HG02885 (cell line): Measurements from ENCODE around the gene EP400.
"Not testable (repeated sequence)": the region's sequence is repeated elsewhere in the genome, so short reads cannot be mapped to it uniquely, and the experiment has no call there.

ENCODE experiments used
- ATAC-seq: cut with Tn5 transposase; IDR thresholded peaks from one replicate; pipeline ENCODE4 v1.9.1; 2021; ENCODE audit warnings: mild to moderate bottlenecking; ENCODE audit not compliant: unreplicated experiment, poor library complexity

EP400 gene

DNA sequence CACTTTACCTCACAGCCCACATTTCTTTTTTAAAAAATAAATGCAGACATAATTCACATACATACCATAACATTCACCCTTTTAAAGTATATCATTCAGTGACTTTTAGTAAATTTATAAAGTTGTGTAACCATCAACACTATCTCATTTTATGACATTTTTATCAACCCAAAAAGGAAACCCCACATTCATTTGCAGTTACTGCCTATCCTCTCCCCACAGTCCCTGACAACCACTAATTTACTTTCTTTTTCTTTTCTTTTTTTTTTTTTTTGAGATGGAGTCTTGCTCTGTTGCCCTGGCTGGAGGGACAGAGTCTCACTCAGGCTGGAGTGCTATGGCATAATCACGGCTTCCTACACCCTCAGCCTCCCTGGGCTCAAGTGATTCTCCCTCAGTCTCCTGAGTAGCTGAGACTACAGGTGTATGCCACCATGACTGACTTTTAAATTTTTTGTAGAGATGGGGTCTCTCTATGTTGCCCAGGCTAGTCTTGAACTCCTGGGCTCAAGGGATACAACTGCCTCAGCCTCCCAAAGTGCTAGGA, 1.5 kb upstream of the EP400 start:
- ATAC-seq, result no peak

DNA sequence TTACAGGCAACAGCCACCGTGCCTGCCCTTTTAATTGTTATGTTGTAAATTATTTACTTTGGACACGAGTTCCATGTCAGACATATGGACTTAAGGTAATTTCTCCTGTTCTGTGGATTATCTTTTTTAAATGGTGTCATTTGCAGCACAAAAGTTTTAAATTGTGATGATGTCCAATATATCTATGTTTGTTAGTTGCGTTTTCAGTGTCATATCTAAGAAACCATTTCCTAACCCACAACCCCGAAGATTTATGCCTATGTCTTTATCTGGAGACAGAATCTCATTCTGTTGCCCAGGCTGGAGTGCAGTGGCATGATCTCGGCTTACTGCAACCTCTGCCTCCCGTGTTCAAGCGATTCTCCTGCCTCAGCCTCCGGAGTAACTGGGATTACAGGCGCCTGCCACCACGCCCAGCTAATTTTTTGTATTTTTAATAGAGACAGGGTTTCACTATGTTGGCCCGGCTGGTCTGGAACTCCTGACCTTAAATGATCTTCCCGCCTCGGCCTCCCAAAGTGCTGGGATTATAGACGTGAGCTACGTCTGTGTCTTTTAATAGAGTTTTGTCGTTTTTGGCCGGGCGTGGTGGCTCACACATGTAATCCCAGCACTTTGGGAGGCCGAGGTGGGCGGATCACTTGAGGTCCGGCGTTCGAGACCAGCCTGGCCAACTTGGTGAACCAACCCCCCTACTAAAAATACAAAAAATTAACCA, 870 bp upstream of the EP400 start:
- not testable (repeated sequence) for ATAC-seq

DNA sequence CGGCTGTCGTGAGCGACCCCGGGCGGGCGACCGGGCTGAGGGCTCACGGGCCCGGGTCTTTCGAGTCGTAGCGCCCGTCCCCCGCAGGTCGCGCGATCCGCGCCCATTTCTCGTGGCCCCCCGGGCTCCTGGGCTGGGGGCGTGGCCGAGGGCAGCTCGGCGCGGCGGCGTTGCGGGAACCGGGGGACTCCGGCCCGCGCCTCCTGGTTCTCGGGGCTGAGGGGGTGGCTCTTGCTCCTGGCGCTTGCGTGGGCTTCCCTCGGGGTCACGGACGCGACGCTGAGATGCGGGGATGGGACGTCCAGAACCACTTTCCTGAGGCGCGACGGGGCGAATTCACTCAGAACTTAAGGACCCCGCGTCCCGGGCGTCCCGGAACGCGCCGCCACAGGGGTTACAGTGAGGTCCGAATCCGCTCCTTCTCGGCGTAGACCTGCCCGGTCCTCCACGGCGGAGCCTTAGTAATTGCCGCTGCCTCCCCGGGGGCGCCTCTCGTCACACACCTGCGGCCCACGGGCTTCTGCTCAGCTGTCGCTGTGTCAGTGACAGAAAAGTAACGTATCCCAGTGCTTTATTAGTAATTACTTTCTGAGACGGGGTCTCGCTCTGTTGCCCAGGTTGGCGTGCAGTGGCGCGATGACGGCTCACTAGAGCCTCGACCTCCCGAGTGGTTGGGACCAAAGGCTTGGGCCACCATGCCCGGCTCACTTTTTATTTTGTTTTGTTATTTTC, 606 bp downstream of the EP400 start:
- peak; percentile 31 for ATAC-seq

DNA sequence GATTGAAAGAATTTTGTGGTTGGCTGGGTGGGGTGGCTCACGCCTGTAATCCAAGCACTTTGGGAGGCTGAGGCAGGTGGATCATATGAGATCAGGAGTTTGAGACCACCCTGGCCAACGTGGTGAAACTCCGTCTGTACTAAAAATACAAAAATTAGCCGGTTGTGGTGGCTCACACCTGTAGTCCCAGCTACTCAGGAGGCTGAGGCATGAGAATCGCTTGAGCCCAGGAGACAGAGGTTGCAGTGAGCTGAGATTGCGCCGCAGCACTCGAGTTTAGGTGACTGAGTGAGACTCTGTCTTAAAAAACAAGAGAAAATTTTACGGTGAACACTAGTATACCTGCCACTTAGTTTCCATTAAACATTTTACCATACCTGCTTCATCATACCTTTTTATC, 4.1 kb downstream of the EP400 start:
- not testable (repeated sequence) for ATAC-seq

DNA sequence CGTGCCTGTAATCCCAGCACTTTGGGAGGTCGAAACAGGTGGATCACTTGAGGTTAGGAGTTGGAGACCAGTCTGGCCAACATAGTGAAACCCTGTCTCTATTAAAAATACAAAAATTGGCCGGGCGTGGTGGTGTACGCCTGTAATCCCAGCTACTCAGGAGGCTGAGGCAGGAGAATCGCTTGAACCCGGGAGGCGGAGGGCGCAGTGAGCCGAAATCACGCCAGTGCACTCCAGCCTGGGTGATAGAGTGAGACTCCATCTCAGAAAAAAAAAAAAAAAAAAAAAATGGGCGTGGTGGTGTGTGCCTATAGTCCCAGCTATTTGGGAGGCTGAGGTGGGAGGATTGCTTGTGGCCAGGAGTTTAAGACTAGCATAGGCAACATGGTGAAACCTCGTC, 4.7 kb downstream of the EP400 start:
- not testable (repeated sequence) for ATAC-seq

DNA sequence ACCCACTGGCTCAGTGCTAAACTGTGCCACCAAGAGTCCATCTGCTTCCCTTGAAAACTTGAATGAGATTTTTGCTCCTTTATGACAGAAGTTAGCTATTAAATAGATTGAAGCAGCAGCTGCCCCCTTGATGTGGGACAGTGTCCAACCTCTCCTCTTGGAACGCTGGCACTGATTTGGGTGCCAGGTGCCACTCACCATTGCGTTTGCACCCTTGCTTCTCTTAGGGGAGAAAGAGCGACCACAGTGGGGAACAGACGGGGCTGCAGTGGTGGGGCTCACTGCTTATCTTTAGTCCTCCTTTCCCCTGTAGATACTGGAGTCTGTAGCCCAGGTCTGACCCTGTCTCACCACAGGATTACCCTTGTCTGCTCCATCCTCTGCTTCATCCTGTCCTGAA, 9.4 kb downstream of the EP400 start:
- no peak for ATAC-seq

DNA sequence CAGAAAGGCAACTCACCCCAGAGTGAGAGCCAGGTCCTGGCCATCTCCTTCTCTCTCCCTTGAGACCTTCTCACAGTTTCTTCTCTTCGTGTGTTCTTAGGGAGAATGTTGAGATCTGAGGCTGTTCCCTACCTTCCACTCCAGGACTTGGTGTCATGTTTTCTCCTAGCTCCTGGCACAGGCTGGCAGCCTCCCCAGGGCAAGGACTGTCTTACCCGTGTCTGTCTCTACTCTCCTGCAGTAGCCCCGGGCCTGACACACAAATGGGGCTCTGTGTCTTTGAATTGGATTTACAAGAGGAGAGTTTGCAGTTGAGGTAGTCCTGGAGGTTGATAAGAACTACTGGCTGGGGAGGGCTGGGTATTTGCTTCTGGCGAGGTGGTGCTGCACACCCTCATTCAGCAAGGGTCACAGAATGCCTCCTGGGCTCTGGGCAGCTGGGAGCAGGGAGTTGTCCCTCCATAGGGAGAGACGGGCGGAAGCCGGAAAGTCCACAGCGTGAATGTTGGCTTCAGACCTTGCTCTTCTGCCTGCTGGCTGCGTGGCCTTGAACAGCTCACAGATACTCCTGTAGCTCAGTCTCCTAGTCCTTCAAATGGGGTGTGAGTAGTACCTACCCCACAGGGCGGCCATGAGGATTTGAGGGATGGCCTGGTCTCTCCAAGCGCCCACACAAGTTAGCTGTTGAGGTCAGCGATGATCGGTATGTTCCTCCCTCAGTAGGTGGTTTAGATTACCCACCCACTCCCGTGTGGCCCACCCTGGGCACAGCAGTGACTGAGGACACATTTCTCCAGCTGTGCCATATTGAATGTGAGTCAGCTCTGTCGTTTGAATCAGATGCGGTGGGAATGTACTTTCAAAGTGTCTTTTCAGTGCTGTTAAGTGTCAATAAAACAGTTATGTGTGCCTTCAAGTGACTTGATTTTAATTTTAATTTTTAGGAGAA, 10.2 kb downstream of the EP400 start:
- ATAC-seq, result no peak

DNA sequence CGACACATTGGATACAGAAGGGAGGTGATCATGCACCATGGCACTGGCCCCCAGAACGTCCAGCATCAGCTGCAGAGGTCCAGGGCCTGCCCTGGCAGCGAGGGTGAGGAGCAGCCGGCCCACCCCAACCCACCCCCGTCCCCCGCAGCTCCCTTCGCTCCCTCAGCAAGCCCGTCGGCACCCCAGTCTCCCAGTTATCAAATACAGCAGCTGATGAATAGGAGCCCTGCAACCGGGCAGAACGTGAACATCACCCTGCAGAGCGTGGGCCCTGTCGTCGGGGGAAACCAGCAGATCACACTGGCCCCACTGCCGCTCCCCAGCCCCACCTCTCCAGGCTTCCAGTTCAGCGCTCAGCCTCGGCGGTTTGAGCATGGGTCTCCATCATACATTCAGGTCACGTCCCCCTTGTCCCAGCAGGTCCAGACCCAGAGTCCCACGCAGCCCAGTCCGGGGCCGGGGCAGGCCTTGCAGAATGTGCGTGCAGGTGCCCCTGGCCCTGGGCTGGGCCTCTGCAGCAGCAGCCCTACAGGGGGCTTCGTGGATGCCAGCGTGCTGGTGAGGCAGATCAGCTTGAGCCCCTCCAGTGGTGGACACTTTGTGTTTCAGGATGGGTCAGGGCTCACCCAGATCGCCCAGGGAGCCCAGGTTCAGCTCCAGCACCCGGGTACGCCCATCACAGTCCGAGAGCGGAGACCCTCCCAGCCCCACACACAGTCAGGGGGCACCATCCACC, 11.0 kb downstream of the EP400 start:
- ATAC-seq, result not testable (repeated sequence)

DNA sequence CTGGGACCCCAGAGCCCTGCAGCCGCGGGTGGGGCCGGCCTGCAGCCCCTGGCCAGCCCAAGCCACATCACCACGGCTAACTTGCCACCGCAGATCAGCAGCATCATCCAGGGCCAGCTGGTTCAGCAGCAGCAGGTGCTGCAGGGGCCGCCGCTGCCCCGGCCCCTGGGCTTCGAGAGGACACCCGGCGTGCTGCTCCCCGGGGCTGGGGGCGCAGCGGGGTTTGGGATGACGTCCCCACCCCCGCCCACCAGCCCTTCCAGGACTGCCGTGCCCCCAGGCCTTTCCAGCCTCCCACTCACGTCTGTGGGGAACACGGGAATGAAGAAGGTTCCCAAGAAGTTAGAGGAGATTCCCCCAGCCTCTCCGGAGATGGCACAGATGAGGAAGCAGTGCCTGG, 11.6 kb downstream of the EP400 start:
- ATAC-seq, result not testable (repeated sequence)

DNA sequence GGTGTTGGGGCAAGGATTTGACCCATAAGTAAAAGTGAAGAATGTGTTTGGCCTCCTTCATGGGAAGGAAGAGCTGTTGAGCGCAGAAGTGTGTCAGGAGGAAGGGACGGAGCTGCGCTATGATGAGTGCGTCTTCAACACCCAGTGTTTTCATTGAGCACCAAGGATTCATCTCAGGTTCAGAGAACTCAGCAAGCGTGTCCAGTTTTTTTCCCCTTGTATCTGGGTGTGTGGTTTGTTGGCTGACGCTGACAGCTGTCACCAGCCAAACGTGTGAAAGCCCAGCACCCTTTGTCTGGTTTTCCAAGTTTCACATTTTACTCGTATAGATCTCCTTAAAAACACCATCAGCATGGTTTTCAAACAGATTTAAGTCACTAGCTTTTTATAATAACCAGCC, 12.3 kb downstream of the EP400 start:
- no peak for ATAC-seq

DNA sequence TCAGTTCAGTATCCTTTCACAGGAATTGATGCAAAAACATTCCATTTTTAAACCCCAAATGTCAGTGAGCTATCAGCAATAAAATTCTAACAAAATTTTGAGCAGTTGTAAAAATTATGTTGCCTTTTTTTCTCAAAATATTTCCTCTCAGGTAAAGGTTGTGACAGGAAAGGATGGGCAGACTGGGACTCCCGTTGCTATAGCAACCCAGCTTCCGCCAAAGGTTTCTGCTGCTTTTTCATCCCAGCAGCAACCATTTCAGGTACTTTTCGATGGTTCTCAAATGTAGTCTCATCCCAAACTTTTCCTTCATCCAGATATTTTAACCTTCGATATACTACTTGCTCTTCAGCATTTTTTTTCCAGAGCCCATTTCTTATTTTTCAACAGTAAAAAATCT, 13.6 kb downstream of the EP400 start:
- ATAC-seq, result no peak

DNA sequence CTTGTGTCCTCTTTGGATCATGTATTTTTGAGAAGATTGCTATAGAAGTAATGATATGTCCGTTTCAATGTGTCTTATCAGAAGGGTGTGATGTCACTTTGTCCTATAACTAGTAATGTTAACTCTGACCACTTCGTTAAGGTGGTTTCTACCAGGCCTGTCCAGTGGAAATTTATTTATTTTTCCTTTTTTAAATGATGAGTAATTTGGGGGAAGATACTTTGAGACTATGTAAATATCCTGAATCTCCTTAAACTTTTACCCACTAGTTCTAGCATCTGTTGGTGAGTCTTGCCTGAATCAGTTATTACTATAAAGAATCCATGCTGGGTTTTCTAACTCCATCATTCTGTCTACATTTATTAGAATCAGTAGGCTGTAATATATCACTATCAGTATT, 15.3 kb downstream of the EP400 start:
- no peak for ATAC-seq

DNA sequence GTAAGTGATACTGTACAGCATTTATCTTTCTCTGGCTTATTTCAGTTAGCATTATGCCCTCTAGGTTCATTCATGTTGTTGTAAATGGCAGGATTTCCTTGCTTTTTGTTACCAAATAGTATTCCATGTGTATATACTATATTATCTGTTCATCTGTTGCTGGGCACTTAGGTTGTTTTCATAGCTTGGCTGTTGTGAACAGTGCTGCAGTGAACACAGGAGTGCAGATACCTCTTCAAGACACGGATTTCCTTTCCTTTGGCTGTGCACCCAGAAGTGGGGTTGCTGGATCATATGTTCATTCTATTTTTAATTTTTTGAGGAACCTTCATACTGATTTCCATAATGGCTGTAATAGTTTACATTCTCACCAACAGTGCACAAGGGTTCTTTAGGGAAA, 21.5 kb downstream of the EP400 start:
- no peak for ATAC-seq

DNA sequence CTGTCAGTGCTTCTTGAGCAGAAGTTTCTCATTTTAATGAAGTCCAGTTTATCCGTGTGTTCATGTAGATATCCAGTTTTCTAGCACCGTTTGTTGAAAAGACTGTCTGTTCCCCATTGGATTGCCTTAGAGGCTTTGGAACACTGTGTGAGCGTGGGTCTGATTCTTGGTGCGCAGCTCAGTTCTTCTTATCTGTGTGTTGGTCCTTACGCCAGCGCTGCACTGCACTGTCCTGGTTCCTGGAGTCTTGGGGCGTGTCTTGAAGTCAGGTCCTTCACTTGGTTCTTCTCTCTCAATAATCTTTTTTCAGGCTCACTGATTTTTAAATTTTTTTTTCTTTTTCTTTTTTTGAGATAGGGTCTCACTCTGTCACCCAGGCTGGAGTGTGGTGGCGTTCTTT, 25.5 kb downstream of the EP400 start:
- no peak for ATAC-seq

DNA sequence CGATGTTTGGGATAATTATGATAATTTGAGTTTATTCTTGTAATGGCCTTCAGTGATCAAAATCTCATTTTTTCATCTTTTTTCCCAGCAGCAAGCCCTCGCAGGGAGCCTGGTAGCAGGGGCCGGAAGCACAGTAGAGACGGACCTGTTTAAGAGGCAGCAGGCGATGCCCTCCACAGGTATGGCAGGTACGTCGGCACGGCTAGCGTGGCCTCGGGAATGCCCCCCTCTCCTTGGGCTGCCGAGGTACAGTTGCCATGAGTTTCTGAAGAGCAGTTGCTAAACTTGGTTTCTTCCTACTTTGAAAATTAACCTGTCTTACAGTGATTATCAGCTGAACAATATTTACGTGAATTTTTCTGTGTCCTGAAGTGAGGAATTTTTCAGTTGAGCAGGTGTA, 29.9 kb downstream of the EP400 start:
- ATAC-seq, result no peak

DNA sequence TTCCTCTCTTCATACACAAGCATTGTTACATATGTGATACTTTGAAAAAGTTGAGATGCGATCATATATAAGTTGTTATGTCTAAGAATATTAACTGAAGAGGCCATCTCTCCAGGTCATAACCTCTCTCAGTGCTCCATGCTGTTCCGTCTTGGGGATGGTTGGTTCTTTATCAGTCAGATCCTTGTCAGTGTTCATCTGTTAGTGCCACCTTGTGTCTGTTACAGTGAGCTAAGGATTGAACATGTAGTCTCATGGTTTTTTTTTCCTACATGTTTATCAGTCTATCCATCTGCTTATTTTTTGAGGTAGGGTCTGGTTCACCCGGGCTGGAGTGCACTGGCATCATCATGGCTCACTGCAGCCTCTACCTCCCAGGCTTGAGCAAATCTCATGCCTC, 30.5 kb downstream of the EP400 start:
- no peak for ATAC-seq

DNA sequence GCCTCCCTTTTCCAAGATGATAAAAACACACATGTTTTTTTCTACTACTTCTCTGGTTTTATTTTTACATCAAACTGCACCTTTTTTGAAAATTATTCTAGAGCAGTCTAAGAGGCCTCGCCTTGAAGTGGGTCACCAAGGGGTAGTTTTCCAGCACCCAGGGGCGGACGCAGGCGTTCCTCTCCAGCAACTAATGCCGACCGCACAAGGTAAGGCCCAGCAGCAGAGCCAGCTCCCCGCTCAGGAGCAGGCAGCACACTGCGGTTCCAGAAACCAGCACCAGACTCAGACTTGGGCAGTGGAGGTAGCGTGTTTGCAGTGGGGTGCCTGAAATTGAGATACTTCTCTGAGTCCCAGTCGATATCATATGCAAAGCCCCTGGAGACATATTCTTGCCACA, 31.6 kb downstream of the EP400 start:
- ATAC-seq, result no peak

DNA sequence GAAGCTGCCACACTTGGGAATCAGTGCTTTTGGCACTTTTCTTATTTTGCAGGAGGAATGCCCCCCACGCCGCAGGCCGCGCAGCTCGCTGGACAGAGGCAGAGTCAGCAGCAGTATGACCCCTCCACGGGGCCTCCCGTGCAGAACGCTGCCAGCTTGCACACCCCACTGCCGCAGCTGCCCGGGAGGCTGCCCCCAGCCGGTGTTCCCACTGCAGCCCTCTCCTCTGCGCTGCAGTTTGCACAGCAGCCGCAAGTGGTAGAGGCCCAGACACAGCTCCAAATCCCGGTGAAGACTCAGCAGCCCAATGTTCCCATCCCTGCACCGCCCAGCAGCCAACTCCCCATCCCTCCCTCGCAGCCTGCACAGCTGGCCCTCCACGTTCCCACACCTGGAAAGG, 32.3 kb downstream of the EP400 start:
- ATAC-seq, result no peak

DNA sequence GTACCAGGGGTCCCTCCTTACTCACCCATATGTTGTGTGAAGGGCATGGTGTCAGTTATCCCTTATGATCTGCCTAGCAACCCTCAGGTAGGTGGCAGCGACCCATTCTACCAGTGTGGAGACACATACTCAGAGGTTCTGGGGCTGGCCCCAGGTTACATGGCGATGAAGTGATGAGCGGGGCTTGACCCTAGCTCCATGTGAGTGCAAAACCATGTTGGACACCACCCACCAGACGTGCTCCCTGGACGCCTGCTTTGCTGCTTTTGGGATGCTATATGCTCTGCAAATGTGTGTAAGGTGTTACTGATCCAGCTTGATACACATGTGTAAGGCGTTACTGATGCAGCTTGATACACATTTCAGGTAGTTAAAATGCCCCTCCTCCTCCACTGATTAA, 33.3 kb downstream of the EP400 start:
- no peak for ATAC-seq

DNA sequence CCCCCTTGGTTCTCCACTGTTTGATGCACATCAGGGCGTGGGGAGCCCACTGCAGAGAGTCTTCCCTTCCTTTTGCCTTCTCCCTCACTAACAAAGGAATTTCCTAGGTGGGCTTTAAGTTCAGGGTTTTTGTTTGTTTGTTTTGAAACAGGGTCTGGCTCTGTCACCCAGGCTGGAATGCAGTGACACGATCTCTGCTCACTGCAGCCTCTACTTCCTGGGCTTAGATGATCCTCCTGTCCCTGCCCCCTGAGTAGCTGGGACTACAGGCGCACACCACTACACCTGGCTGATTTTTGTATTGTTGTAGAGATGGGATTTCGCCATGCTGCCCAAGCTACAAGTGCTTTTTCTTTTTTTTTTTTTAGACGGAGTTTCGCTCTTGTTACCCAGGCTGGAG, 33.8 kb downstream of the EP400 start:
- no peak for ATAC-seq
